Bone marrow (tissue), 2 donors: ENCODE data around the gene METTL13.

Experiments
- DNase-seq, 2 donors: peaks; one replicate each; lab custom pipeline; 2025; lab: John Stamatoyannopoulos, UW

Gene METTL13, protein sequence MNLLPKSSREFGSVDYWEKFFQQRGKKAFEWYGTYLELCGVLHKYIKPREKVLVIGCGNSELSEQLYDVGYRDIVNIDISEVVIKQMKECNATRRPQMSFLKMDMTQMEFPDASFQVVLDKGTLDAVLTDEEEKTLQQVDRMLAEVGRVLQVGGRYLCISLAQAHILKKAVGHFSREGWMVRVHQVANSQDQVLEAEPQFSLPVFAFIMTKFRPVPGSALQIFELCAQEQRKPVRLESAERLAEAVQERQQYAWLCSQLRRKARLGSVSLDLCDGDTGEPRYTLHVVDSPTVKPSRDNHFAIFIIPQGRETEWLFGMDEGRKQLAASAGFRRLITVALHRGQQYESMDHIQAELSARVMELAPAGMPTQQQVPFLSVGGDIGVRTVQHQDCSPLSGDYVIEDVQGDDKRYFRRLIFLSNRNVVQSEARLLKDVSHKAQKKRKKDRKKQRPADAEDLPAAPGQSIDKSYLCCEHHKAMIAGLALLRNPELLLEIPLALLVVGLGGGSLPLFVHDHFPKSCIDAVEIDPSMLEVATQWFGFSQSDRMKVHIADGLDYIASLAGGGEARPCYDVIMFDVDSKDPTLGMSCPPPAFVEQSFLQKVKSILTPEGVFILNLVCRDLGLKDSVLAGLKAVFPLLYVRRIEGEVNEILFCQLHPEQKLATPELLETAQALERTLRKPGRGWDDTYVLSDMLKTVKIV

DNA sequence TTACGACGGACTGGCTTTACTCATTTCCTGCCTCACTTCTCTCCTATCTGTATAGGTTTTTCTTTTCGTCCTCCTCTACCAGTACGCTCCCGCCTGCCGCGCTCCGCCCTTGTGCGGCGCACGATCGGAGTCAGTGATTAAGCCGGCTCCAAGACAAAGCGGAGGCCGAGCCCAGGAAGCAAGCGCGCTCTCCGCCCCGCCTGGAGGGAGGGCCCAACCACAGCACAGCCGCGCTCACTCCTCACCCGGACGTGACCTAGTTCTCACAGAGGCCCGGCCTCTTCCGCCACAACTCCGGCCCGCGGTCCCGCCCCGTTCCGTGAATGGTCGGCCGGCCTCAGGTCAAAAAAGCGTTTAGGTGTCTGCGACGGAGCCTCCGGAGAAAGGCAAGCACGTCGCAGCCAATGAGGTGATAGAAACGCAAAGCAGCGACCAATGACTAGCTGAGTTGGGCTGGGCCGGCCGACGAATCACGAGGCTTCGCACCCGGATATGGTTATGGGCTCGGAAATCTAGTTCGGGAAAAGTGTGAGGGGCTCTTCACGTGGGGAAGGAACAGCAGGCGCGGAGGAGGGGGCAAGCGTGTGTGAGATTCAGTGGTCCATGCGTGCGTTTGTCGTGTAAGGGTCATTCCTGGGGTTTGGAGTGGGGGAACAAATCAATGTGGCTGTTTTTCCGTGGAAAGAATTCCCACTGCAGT, at the start of gene METTL13:
METTL13 (plus strand) TSS at position 485 of the 700 bp plus-strand sequence. CDS start 308 bp downstream, outside the sequence.
- peak; percentile 82 to 98 for DNase-seq

- no peak for DNase-seq
Measured at GRCh38 chr1:171736196-171736595, 45.3 kb upstream of the METTL13 start.

- no peak for DNase-seq
Measured at GRCh38 chr1:171738911-171739310, 42.5 kb upstream of the METTL13 start.

DNA sequence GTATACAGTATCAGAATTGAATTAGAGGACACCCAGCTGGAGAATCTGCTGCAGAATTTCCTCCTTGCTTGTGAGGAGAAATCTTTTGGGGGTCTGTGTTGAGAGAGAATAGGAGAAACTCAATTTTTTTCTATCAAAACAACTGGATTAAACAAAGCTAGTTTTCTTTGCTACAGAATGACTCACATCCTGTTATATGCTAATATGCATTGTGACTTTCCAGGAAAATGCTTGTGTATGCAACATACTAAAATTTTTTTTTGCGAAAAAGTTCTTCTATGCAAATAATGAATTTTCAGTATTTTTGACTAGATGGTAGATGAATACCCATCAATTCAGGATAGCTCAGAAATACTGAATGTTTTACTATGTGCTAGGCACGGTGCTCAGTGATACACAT, 41.8 kb upstream of the METTL13 start:
- peak in 1 of 2 donors; percentile 5 for DNase-seq

- DNase-seq = no peak
Measured at GRCh38 chr1:171740356-171740863, 41.0 kb upstream of the METTL13 start.

- DNase-seq = no peak
Measured at GRCh38 chr1:171740987-171741871, 40.2 kb upstream of the METTL13 start.

DNA sequence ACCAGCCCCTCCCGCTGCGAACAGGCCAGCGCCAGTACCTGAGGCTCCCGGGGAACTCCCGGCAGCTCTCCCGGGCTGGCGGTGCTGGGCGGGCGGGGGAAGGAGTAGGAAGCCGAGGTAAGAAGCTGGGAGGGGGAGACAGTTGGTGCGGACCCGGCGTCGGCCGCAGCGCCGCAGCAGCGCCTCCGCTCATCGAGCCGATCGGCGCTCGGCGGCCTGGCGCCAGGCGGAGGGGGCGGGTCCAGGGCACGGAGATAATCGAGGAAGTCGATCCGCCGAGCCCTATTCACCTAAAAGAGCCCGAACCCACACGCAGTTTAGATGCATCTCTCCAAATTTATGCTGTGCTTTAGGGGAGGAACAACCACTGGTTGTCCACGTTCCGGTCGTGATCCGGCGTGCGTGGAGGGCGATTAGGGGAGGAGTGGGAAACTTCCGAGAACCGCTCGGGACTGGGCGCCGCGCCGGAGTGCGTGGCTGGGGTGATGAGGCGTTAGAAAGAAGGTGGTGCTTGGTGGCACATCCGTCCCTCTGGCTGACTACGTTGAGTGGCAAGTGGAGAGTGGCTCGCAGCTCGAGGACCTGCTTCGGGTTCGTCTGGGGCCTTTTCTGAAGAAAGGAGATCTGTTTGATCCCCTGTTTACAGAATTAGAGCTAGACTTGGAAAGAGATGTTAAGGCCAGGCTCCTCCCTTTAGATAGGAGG, 39.4 kb upstream of the METTL13 start, which contains the start of gene VAMP4:
VAMP4 (minus strand) TSS at position 194 of the 705 bp plus-strand sequence. CDS start 3,651 bp downstream, outside the sequence.
- peak; percentile 73 to 86 for DNase-seq

DNA sequence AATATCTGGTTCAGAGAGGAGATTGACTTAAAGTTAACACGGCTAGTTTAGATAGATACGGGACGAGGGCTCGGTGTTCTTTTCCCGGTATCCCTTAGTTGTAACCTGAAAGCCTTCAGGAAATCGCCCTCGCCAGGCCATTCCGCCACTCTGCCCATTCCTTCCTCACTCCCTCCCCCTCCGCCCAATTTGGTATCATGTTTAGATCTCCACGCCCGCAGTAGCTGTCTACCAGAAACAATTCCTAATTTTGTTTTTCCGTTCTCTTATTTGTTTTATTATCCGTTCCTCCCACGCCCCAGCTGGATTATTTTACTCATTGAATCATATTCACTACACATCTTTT, 38.9 kb upstream of the METTL13 start:
- peak in 1 of 2 donors; percentile 33 for DNase-seq

GRCh38 chr1:171743081-171743870, 38.2 kb upstream of the METTL13 start:
- DNase-seq = no peak

DNA sequence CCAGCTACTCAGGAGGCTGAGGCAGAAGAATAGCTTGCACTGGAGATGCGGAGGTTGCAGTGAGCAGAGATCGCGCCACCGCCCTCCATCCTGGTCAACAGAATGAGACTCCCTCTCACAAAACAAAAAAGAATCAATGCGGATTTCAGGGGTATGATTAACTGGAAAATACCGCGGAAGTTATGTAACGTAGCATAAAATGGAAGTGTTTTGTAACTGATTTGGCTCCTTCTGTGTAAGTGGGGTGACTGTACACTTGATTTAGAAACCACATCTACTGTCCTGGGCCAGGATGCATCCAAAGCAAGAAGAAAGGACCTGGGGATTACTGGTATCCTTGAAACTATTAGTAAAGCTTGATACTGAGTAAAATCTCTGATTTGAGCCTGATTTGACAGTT, 36.5 kb upstream of the METTL13 start:
- no peak for DNase-seq

- no peak for DNase-seq
Measured at GRCh38 chr1:171748651-171749050, 32.8 kb upstream of the METTL13 start.

DNA sequence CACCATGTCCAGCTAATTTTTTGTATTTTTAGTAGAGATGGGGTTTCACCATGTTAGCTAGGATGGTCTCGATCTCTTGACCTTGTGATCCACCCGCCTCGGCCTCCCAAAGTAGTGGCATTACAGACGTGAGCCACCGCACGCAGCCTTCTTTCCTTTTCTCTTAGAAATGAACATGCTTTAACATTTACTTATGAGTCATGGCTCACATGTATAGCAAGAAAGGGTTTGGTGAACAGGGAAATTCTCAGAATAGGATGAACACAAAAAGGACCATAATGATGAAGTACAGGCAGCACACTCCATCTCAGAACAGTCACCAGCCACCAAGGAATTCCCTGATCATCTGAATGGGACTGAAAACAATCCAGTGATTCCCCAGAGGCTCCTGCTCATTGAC, 30.2 kb upstream of the METTL13 start:
- no peak for DNase-seq

GRCh38 chr1:171753182-171753581, 28.3 kb upstream of the METTL13 start:
- DNase-seq = no peak

DNA sequence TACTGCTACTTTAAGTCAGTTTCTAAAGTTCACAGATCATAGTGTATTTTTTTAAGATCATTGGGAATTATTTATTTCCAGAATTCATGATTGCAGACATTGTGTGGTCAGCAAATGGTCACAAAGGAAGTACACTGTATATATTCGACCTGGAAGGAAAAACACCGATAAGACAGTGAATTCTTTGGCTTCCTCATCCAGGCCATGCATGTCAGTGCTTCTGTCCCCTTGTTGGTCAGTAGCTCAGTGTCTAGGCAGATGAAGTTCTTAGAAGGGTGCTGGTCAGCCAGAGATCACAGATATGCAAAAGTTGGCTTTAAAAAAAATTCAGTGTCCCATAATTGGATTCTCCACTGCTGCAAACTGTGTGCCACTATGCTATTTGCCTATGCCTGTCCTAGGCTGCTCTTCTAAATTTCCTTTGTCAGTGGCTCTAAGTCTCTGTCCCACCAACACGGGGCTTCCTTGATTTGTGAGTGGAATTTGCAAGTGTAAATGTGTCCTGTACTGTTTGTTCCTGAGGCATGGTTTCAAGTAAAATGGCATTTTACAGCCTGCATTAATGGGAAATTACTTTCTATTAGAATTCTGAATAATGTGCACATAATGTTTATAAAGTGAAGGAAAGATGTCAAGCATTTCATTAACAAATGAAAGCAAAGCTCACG, 27.6 kb upstream of the METTL13 start:
- no peak for DNase-seq

- no peak for DNase-seq
Measured at GRCh38 chr1:171754353-171754705, 27.1 kb upstream of the METTL13 start.

- DNase-seq = no peak
Measured at GRCh38 chr1:171754971-171755370, 26.5 kb upstream of the METTL13 start.

DNA sequence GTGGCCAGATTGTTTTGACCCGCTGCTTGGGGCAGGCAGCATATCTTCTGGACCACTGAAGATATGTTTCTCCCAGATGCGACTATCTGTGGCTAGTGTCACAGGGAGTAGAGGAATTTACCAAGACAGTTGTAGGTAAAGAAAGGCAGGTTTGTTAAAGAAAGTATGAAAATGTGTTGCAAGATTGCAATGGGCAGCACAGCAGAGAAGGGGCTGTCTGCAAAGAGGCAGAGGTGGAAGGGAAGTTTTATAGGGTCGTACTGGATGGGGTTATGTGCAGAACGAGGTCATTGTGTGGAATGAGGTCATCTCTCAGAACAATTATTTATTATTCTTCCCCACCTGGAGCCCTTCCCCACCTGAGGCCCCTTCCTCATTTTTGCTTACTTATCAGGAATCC, 24.6 kb upstream of the METTL13 start:
- no peak for DNase-seq

DNA sequence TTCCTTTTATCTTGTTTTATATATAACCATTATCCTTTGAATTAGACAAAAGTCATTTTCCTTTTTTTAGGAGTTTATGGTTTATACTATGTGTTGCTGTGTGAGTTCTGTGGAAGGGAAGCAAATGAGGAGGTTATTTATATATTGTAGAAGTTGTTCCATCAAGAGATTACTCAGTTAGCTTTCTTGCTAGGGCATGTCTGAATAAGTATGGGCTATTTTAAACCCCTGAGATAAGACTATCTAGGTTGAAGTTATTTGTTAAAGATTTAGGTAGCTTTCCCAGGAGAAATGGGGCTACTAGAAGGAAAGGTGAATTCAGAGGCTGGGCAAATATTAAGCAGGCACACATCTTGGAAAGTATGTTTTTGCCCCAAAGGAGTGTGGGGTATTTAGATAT, 23.4 kb upstream of the METTL13 start:
- no peak for DNase-seq

- DNase-seq = no peak
Measured at GRCh38 chr1:171762143-171762563, 19.3 kb upstream of the METTL13 start.
